Fibroblast of lung (primary cell): Measurements from ENCODE around the gene APBA1. TPM values are rescaled to one million over a fixed set of nuclear protein-coding genes. Genes with fewer than 3 reads are reported as not detected.
A peak's percentile ranks its signal among the peaks of the same experiment; 100 is the strongest.

Experiments used
- DNase-seq, 2 donors: peaks; one replicate each; pipeline versions ENCODE4 v3.0.0 to v3.0.0-alpha.2; 2010; ENCODE audit warnings: low read depth in 2 of 2
- H2AFZ ChIP-seq: 2 replicates; pipeline ENCODE4 v1.5.1; 2012; ENCODE audit warnings: low read length, control low read depth, inconsistent platforms
- H3K27ac ChIP-seq: 2 replicates; pipeline ENCODE4 v1.5.1; 2011; ENCODE audit warnings: low read length, control low read depth; ENCODE audit not compliant: insufficient read depth
- H3K27me3 ChIP-seq: 2 replicates; pipeline ENCODE4 v1.5.1; 2011; ENCODE audit warnings: mild to moderate bottlenecking, low read length; ENCODE audit not compliant: control insufficient read depth, insufficient read depth
- H3K36me3 ChIP-seq: 2 replicates; pipeline ENCODE4 v1.5.1; 2011; ENCODE audit warnings: low read length; ENCODE audit not compliant: control insufficient read depth, insufficient read depth
- H3K4me1 ChIP-seq: 2 replicates; pipeline ENCODE4 v1.5.1; 2011; ENCODE audit warnings: low read length; ENCODE audit not compliant: control insufficient read depth, insufficient read depth; ENCODE audit errors: extremely low read depth
- H3K4me2 ChIP-seq: 2 replicates; pipeline ENCODE4 v1.5.1; 2011; ENCODE audit warnings: low read length, control low read depth; ENCODE audit not compliant: insufficient read depth; ENCODE audit errors: extremely low read depth
- H3K4me3 ChIP-seq, 4 experiments: fragments of 200-600 bp in 1 of 4; sonication (generic) in 1 of 4; replicated peaks in 1 of 4; 2 replicates each; pipeline ENCODE4 v1.5.1; 2011 to 2016; ENCODE audit warnings: low read length in 4 of 4, low read depth in 3 of 4, mild to moderate bottlenecking in 3 of 4, control low read depth in 2 of 4, inconsistent platforms in 1 of 4, mixed read lengths in 1 of 4; ENCODE audit not compliant: insufficient read depth in 1 of 4; ENCODE audit errors: control extremely low read depth in 1 of 4
- H3K79me2 ChIP-seq: 2 replicates; pipeline ENCODE4 v1.5.1; 2012; ENCODE audit warnings: mild to moderate bottlenecking, low read length, inconsistent platforms; ENCODE audit not compliant: control insufficient read depth, insufficient read depth
- H3K9ac ChIP-seq: 2 replicates; pipeline ENCODE4 v1.5.1; 2011; ENCODE audit warnings: mild to moderate bottlenecking, low read length, control low read depth; ENCODE audit not compliant: insufficient read depth
- H3K9me3 ChIP-seq: 2 replicates; pipeline ENCODE4 v1.5.1; 2012; ENCODE audit warnings: low read depth, low read length; ENCODE audit not compliant: control insufficient read depth, insufficient read depth
- H4K20me1 ChIP-seq: 2 replicates; pipeline ENCODE4 v1.5.1; 2011; ENCODE audit warnings: low read length; ENCODE audit not compliant: control insufficient read depth, insufficient read depth; ENCODE audit errors: extremely low read depth
- CTCF ChIP-seq, 2 donors: IDR thresholded peaks in 1 of 2; conservative IDR thresholded peaks in 1 of 2; 1 replicate in 1 of 2; 2 replicates in 1 of 2; pipeline ENCODE4 v1.5.1; 2011 to 2012; ENCODE audit warnings: low read length in 2 of 2, control low read depth in 1 of 2, inconsistent platforms in 1 of 2, low read depth in 1 of 2, mild to moderate bottlenecking in 1 of 2
- EZH2 ChIP-seq: IDR thresholded peaks from 2 replicates; pipeline ENCODE4 v1.5.1; 2012; ENCODE audit warnings: low read length, control low read depth, mild to moderate bottlenecking; ENCODE audit errors: missing control alignments
- polyA plus RNA-seq, 2 donors: library from polyadenylated mRNA; depleted of rRNA in 1 of 2; stranded (reverse) in 1 of 2; unstranded in 1 of 2; fragments of >200 nt; gene quantifications; 2 replicates each; pipeline ENCODE4 v1.2.1, GENCODE V29; 2011 to 2012; ENCODE audit warnings: missing spikeins in 1 of 2
- total RNA-seq: library from RNA; depleted of rRNA; stranded (reverse); fragments of >200 nt; gene quantifications from 2 replicates; pipeline ENCODE4 v1.2.1, GENCODE V29; 2014

The APBA1 gene
- total and polyA plus RNA-seq, 2 donors (not counting 1 experiment from before 2014, with no cell fraction given), result 5.0 to 8.8 TPM

GRCh38 chr9:69645488-69645887 is 26.7 kb downstream of the APBA1 start:
- Histone ChIP-seq H3K9me3 (no peaks in the 10 kb centered on the region), H3K4me1 (peaks cover 9% of the 10 kb centered on the region), H3K4me2 (no peak overlapping the region), H3K9ac (no peak overlapping the region), H3K79me2 (no peaks in the 10 kb centered on the region), H3K36me3 (no peaks in the 10 kb centered on the region), H3K27me3 (no peaks in the 10 kb centered on the region), H4K20me1 (no peaks in the 10 kb centered on the region), H3K27ac (no peak overlapping the region), H2AFZ (no peak overlapping the region), H3K4me3 (no peak overlapping the region)
- TF ChIP-seq EZH2 (no peak), CTCF (conservative IDR thresholded peaks at IDR 0.05 in 1 of 2, IDR thresholded peaks at IDR 0.05 in 1 of 2; ENCODE audit: low read depth in 1 of 2, low read length in 2 of 2) (no peak)
- DNase-seq, result no peak

DNA sequence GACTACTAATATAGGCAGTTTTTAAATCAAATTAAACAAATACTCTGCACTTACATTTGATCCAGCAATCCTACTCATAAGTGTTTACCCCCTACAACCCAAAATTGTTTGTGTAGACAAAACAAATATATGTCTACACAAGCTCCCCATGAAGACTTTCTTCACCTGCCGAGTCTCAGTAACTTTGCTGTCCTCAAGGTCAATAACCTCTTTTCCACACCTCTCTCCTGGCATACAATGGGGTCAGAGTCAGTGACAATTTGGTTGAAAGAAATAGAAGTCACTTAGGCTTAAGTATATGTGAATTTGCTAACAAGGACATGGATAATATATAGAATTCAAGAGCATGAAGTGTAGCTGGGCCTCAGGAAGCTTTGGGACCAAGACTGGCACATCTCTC is 29.1 kb downstream of the APBA1 start:
- Histone ChIP-seq H2AFZ (no peak overlapping the region), H3K27me3 (no peaks in the 10 kb centered on the region), H3K4me1 (no peaks in the 10 kb centered on the region), H3K9ac (no peak overlapping the region), H3K4me3 (no peak overlapping the region), H3K79me2 (no peaks in the 10 kb centered on the region), H3K36me3 (no peaks in the 10 kb centered on the region), H3K27ac (no peak overlapping the region), H3K4me2 (no peak overlapping the region), H3K9me3 (no peaks in the 10 kb centered on the region), H4K20me1 (no peaks in the 10 kb centered on the region)
- TF ChIP-seq CTCF (conservative IDR thresholded peaks at IDR 0.05 in 1 of 2, IDR thresholded peaks at IDR 0.05 in 1 of 2; ENCODE audit: low read depth in 1 of 2, low read length in 2 of 2) (no peak), EZH2 (no peak)
- no peak for DNase-seq

- peak; percentile 58 to 83 for DNase-seq
- Histone ChIP-seq H3K79me2 (no peaks in the 10 kb centered on the region), H3K36me3 (no peaks in the 10 kb centered on the region), H4K20me1 (no peaks in the 10 kb centered on the region), H3K27ac (no peak overlapping the region), H3K9me3 (no peaks in the 10 kb centered on the region), H3K4me1 (no peaks in the 10 kb centered on the region), H3K4me2 (peak overlapping the region; percentile 0), H2AFZ (no peak overlapping the region), H3K27me3 (no peaks in the 10 kb centered on the region), H3K4me3 (no peak overlapping the region), H3K9ac (no peak overlapping the region)
- TF ChIP-seq EZH2 (no peak), CTCF (conservative IDR thresholded peaks at IDR 0.05 in 1 of 2, IDR thresholded peaks at IDR 0.05 in 1 of 2; ENCODE audit: low read depth in 1 of 2, low read length in 2 of 2) (no peak)
Measured at GRCh38 chr9:69637817-69638200, 34.4 kb downstream of the APBA1 start.
